ENCODE measurements around the gene ABCA7.

The ABCA7 gene

DNA sequence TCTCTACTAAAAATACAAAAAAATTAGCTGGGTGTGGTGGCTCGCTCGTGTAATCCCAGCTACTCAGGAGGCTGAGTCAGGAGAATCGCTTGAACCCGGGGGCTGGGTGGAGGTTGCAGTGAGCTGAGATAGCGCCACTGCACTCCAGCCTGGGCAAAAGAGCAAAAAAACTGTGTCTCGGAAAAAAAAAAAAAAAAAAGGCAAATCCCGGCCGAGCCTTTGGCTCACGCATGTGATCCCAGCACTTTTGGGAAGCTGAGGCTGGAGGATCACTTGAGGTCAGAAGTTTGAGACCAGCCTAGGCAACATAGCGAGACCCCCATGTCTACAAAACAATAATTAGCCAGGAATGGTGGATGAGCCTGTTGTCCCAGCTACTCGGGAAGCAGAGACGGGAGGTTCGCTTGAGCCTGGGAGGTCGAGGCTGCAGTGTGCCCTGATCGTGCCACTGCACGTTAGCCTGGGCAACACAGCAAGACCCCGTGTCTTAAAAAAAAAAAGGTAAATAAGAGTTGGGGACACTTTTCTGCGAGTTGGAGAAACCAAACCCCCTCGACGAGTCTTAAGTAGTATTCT, 63.3 kb downstream of the ABCA7 start:
- no peak overlapping the region for H3K4me3 ChIP-seq (replicated peaks; ENCODE audit: low read depth, low read length)
- DNase-seq (ENCODE audit: low read depth), result no peak
- TF ChIP-seq, protein P1, sequence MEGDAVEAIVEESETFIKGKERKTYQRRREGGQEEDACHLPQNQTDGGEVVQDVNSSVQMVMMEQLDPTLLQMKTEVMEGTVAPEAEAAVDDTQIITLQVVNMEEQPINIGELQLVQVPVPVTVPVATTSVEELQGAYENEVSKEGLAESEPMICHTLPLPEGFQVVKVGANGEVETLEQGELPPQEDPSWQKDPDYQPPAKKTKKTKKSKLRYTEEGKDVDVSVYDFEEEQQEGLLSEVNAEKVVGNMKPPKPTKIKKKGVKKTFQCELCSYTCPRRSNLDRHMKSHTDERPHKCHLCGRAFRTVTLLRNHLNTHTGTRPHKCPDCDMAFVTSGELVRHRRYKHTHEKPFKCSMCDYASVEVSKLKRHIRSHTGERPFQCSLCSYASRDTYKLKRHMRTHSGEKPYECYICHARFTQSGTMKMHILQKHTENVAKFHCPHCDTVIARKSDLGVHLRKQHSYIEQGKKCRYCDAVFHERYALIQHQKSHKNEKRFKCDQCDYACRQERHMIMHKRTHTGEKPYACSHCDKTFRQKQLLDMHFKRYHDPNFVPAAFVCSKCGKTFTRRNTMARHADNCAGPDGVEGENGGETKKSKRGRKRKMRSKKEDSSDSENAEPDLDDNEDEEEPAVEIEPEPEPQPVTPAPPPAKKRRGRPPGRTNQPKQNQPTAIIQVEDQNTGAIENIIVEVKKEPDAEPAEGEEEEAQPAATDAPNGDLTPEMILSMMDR (IDR thresholded peaks at IDR 0.05; ENCODE audit: low read length, missing control alignments), result no peak

DNA sequence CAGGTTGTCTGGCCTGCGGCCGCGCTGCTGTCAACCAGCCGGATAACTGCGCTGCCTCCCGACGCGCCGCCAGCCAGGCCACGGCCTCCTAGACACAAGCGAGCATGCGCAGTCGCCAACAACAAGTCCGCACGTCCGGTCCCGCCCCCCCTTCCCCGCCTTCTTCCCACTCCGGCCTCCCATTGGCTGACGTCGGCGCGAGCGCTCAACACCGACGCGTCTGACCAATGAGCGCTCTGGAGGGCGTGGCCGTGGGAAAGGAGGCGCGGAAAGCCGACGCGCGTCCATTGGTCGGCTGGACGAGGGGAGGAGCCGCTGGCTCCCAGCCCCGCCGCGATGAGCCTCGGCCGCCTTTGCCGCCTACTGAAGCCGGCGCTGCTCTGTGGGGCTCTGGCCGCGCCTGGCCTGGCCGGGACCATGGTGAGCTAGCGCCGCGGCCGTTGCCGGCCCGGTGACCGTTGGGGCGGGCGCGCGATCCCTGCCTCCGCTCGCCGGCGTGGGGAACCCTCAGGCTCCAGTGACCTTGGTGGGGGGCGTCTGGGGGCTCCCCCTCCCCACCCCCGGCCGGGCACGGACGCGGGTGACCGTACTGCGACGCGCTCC, 63.9 kb downstream of the ABCA7 start, which contains the start of gene GPX4:
TSS of gene GPX4 (plus strand) at position 287 of the 603 bp plus-strand sequence. CDS start at position 337, 50 bp downstream.
- peak; percentile 100 for DNase-seq (ENCODE audit: low read depth)
- peak within 1 kb of the TSS; percentile 71 for H3K4me3 ChIP-seq (replicated peaks; ENCODE audit: low read depth, low read length)
- TF ChIP-seq, protein P1 (IDR thresholded peaks at IDR 0.05; ENCODE audit: low read length, missing control alignments), result no peak

- TF ChIP-seq, protein P1 (IDR thresholded peaks at IDR 0.05; ENCODE audit: low read length, missing control alignments), result no peak
- peak; percentile 72 for DNase-seq (ENCODE audit: low read depth)
- H3K4me3 ChIP-seq (replicated peaks; ENCODE audit: low read depth, low read length), result peak overlapping the region; percentile 71
These were observed 64.6 kb downstream of the ABCA7 start for GRCh38 chr19:1104311-1105007.

DNA sequence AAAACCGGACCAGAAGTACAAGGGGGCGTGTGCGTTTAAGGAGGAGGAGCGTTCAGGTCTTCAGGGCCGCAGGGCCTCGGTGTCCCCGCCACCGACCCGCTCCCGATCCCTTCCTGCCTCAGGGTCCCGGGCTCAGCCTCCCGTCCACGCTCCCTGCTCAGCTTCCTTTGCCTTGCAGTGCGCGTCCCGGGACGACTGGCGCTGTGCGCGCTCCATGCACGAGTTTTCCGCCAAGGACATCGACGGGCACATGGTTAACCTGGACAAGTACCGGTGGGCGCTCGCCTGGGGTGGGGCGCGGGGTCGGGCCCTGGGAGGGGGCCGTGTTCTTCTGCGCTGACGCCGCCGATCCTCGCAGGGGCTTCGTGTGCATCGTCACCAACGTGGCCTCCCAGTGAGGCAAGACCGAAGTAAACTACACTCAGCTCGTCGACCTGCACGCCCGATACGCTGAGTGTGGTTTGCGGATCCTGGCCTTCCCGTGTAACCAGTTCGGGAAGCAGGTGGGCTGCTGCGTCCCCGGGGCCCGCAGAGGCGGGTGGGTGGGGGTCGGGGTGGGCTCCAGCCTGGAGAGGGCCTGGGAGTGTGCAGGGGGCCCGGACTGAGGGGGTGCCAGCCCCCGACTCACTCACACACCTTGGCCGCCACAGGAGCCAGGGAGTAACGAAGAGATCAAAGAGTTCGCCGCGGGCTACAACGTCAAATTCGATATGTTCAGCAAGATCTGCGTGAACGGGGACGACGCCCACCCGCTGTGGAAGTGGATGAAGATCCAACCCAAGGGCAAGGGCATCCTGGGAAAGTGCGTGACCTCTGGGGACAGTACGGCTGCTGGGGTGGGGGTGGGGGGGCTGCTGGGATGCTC, 65.3 kb downstream of the ABCA7 start:
- TF ChIP-seq, protein P1 (IDR thresholded peaks at IDR 0.05; ENCODE audit: low read length, missing control alignments), result no peak
- peak overlapping the region; percentile 71 for H3K4me3 ChIP-seq (replicated peaks; ENCODE audit: low read depth, low read length)
- DNase-seq (ENCODE audit: low read depth), result peak; percentile 56

GRCh38 chr19:1105873-1106840, 66.2 kb downstream of the ABCA7 start:
- H3K4me3 ChIP-seq (replicated peaks; ENCODE audit: low read depth, low read length), result peak overlapping the region; percentile 71
- TF ChIP-seq, protein P1 (IDR thresholded peaks at IDR 0.05; ENCODE audit: low read length, missing control alignments), result no peak
- no peak for DNase-seq (ENCODE audit: low read depth)
